Muscle layer of colon (tissue), 2 donors: ENCODE measurements around the gene TREML2.

Experiments
- H3K27ac ChIP-seq: one replicate; pipeline ENCODE4 v1.7.0; 2013; ENCODE audit warnings: low read depth, mild to moderate bottlenecking, low read length, moderate library complexity
- H3K27me3 ChIP-seq, 2 donors: one replicate each; pipeline ENCODE4 v1.7.0; 2013; ENCODE audit warnings: low read length in 2 of 2, mild to moderate bottlenecking in 2 of 2; ENCODE audit not compliant: insufficient read depth in 2 of 2, control insufficient read depth in 1 of 2
- H3K36me3 ChIP-seq: one replicate; pipeline ENCODE4 v1.7.0; 2013; ENCODE audit warnings: mild to moderate bottlenecking, low read length; ENCODE audit not compliant: insufficient read depth
- H3K4me1 ChIP-seq: one replicate; pipeline ENCODE4 v1.7.0; 2013; ENCODE audit warnings: mild to moderate bottlenecking, low read length; ENCODE audit not compliant: insufficient read depth
- H3K4me3 ChIP-seq, 2 donors: one replicate each; pipeline ENCODE4 v1.7.0; 2013; ENCODE audit warnings: low read length in 2 of 2, low read depth in 1 of 2, mild to moderate bottlenecking in 1 of 2, moderate library complexity in 1 of 2
- H3K9ac ChIP-seq: one replicate; pipeline ENCODE4 v1.7.0; 2013; ENCODE audit warnings: low read length
- H3K9me3 ChIP-seq: one replicate; pipeline ENCODE4 v1.7.0; 2013; ENCODE audit warnings: mild to moderate bottlenecking, low read length
- donor health status: abdominal sarcoma.
- donor health status: Adenocarcinoma of cecum.

TREML2 gene

DNA sequence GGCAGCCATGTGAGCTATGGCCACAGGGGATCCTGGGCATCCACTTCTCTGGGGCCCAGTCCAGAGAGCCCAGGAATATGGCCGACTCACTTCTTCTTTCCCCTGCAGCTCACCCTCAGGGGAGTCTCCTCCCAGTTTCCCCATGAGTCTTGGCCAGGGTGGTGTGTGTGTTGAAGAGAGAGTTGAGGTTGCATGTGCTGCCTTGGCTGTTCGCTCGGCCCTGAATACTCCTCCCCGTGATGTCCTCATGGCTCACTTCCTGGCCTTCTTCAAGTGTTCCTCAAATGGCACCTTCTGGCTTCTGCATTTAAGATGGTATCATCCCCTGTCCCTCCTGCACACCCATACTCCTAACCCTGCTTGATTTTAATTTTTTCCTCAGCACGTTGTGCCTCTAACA, 43.6 kb downstream of the TREML2 start:
- Histone ChIP-seq H3K27ac (no peak overlapping the region), H3K4me1 (no peaks in the 10 kb centered on the region), H3K27me3 (peaks cover 0 to 9% of the 10 kb centered on the region in 2 donors), H3K9me3 (no peaks in the 10 kb centered on the region), H3K4me3 (no peak overlapping the region), H3K36me3 (no peaks in the 10 kb centered on the region), H3K9ac (no peak overlapping the region)

- H3K36me3 ChIP-seq, result no peaks in the 10 kb centered on the region
- H3K9me3 ChIP-seq, result no peaks in the 10 kb centered on the region
- no peak overlapping the region for H3K9ac ChIP-seq
- no peak overlapping the region for H3K27ac ChIP-seq
- no peaks in the 10 kb centered on the region for H3K4me1 ChIP-seq
- no peak overlapping the region for H3K4me3 ChIP-seq
- H3K27me3 ChIP-seq, result peaks cover 0 to 9% of the 10 kb centered on the region in 2 donors
These were observed 44.2 kb downstream of the TREML2 start for GRCh38 chr6:41156771-41157170.

DNA sequence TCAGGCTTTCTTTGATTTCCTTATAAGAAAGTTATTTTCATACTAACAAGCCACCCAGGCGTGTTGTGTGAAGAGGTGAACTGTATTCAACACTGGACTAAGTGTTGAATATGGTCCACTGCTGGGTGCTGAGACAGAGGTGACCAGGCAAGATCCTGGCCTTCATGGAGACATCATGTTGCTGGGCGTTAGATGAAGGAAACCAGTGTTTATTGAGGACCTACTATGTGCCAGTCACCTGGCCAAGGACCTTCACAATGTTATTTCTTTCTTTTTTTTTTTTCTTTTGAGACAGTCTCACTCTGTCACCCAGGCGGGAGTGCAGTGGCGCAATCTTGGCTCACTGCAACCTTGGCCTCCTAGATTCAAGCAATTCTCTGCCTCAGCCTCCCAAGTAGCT, 44.9 kb downstream of the TREML2 start:
- Histone ChIP-seq H3K9me3 (no peaks in the 10 kb centered on the region), H3K4me3 (no peak overlapping the region), H3K4me1 (no peaks in the 10 kb centered on the region), H3K27ac (no peak overlapping the region), H3K36me3 (no peaks in the 10 kb centered on the region), H3K9ac (no peak overlapping the region), H3K27me3 (peaks cover 0 to 8% of the 10 kb centered on the region in 2 donors)

DNA sequence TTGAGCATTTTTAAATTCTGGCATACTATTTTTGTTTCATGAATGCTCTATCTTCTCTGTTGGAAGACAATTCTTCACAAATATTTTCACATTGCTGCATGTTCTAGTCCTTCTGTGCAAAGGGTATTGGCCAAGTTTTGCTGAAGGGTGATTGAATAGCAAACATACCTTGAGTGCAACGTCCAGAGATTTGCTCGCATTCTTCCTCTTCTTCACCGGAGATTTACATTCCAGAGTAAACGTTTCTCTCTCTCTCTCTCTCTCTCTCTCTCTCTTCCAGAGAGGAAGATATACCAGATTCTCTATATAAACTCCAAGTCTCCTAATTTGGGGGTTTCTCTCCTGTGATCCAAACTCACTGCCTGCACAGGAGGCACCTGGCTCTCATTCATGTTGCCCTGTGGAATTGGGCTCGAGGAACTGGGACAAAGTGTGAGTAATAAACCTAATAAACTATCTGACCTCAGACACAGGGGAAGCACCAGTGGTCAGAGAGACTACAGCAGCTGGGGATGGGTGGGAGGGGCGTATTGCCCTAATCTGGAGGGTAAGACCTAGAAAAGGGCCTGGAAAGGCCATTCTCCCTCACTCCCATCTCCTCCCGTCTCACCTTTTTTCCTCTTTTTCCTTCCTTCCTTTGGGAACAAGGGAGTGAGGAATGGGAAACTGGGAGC, 45.7 kb downstream of the TREML2 start:
- peaks cover 0 to under 1% of the 10 kb centered on the region in 2 donors for H3K27me3 ChIP-seq
- no peak overlapping the region for H3K4me3 ChIP-seq
- H3K9ac ChIP-seq, result no peak overlapping the region
- H3K36me3 ChIP-seq, result no peaks in the 10 kb centered on the region
- no peaks in the 10 kb centered on the region for H3K4me1 ChIP-seq
- no peak overlapping the region for H3K27ac ChIP-seq
- no peaks in the 10 kb centered on the region for H3K9me3 ChIP-seq

DNA sequence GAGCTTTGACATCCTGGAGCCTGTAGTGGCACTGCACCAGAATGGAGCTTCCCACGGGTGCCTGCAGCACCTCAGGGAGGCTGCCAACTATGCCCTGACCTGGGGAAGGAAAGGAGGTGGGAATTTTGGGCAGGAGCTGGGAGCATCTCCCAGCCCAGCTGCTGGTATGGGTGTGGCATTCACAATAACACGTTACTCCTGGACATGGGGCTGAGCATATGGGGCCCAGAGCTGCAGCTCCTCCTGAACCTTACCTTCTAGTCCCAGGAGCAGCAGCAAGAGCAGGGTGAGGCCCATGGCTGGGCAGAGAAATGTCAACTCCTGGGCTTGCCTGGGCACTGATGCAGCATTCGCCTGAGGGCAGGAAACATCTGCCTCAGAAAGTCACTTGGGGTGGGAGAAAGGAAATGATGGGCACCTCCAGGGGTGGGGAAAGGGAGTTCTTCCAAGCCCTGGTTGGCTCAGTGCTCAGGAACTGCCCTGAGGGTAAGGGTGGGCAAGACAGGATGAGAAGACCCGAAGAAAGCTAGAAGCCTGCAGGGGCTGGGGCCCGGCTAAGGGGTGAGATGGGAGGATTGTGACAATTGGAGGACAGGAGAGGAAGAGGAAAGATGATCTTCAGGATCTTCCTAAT, 46.8 kb downstream of the TREML2 start, which contains the start of gene TREML1:
TSS of gene TREML1 (minus strand) at position 356 of the 634 bp plus-strand sequence. CDS start at position 297, 59 bp downstream.
- H3K9me3 ChIP-seq, result no peaks in the 10 kb centered on the region
- H3K4me3 ChIP-seq, result no peak within 1 kb of the TSS
- no peak within 1 kb of the TSS for H3K27ac ChIP-seq
- H3K36me3 ChIP-seq, result no peaks in the 10 kb centered on the region
- H3K27me3 ChIP-seq, result no peaks in the 10 kb centered on the region
- H3K4me1 ChIP-seq, result no peaks in the 10 kb centered on the region
- H3K9ac ChIP-seq, result no peak within 1 kb of the TSS

GRCh38 chr6:41153451-41153850, 47.5 kb downstream of the TREML2 start:
- no peaks in the 10 kb centered on the region for H3K9me3 ChIP-seq
- no peak overlapping the region for H3K9ac ChIP-seq
- H3K4me1 ChIP-seq, result no peaks in the 10 kb centered on the region
- no peak overlapping the region for H3K27ac ChIP-seq
- H3K4me3 ChIP-seq, result no peak overlapping the region
- H3K27me3 ChIP-seq, result no peaks in the 10 kb centered on the region
- no peaks in the 10 kb centered on the region for H3K36me3 ChIP-seq

- H3K27ac ChIP-seq, result no peak overlapping the region
- no peak overlapping the region for H3K4me3 ChIP-seq
- H3K9me3 ChIP-seq, result no peaks in the 10 kb centered on the region
- H3K36me3 ChIP-seq, result no peaks in the 10 kb centered on the region
- no peaks in the 10 kb centered on the region for H3K4me1 ChIP-seq
- no peak overlapping the region for H3K9ac ChIP-seq
- H3K27me3 ChIP-seq, result no peaks in the 10 kb centered on the region
These were observed 50.3 kb downstream of the TREML2 start for GRCh38 chr6:41150671-41151070.

- Histone ChIP-seq H3K27ac (no peak overlapping the region), H3K9me3 (no peaks in the 10 kb centered on the region), H3K9ac (no peak overlapping the region), H3K27me3 (no peaks in the 10 kb centered on the region), H3K4me3 (no peak overlapping the region), H3K36me3 (no peaks in the 10 kb centered on the region), H3K4me1 (no peaks in the 10 kb centered on the region)
These were observed 53.0 kb downstream of the TREML2 start for GRCh38 chr6:41147917-41148316.
